Endothelial cell of umbilical vein (primary cell): Measurements from ENCODE around the gene KSR1. TPM values are rescaled to one million over a fixed set of nuclear protein-coding genes. Genes with fewer than 3 reads are reported as not detected.

Experiments used
- BruUV-seq: library from RNA; stranded (reverse); fragments of 400-500 nt; replicated peaks from 2 replicates; lab custom pipeline; 2021; lab: Mats Ljungman, UMichigan
- CTCF ChIA-PET: fragments of 300-600, 350-600 bp; sonication (Branson Sonifier 250); formaldehyde crosslinking; loops from one replicate; lab custom pipeline; 2021; ENCODE audit warnings: antibody characterized with exemption, inconsistent platforms; lab: Charles Lee
- POLR2A ChIA-PET: fragments of 300-600, 350-600 bp; sonication (Branson Sonifier 250); formaldehyde crosslinking; loops from one replicate; lab custom pipeline; 2021; ENCODE audit warnings: antibody characterized with exemption, inconsistent platforms; lab: Charles Lee
- DNase-seq: peaks from one replicate; pipeline ENCODE4 v3.0.0-alpha.2; 2011; ENCODE audit warnings: low read depth, low spot score
- FAIRE-seq: peaks from 2 replicates; lab custom pipeline; 2011; peaks lifted over from hg19 to GRCh38; lab: Jason Lieb, UNC
- H2AFZ ChIP-seq: 2 replicates; pipeline ENCODE4 v1.6.0; 2012; ENCODE audit warnings: low read depth, low read length, control low read depth, inconsistent platforms
- H3K27ac ChIP-seq: 2 replicates; pipeline ENCODE4 v1.5.1; 2011; ENCODE audit warnings: low read depth, mild to moderate bottlenecking, control low read depth, low read length, moderate library complexity; ENCODE audit not compliant: insufficient read depth
- H3K27me3 ChIP-seq, 2 experiments: 2 replicates each; pipeline versions ENCODE4 v1.6.0 to v1.6.1; 2011; ENCODE audit warnings: low read length in 2 of 2, mixed read lengths in 1 of 2; ENCODE audit not compliant: control insufficient read depth in 2 of 2, insufficient read depth in 2 of 2
- H3K36me3 ChIP-seq, 2 experiments: 2 replicates in 1 of 2; 3 replicates in 1 of 2; pipeline ENCODE4 v1.5.1; 2011; ENCODE audit warnings: low read length in 2 of 2, mild to moderate bottlenecking in 1 of 2, moderate library complexity in 1 of 2; ENCODE audit not compliant: control insufficient read depth in 2 of 2, insufficient read depth in 2 of 2; ENCODE audit errors: extremely low read depth in 1 of 2
- H3K4me1 ChIP-seq: 3 replicates; pipeline ENCODE4 v1.5.1; 2011; ENCODE audit warnings: mild to moderate bottlenecking, low read length; ENCODE audit not compliant: control insufficient read depth, insufficient read depth; ENCODE audit errors: extremely low read depth
- H3K4me2 ChIP-seq: 2 replicates; pipeline ENCODE4 v1.6.1; 2011; ENCODE audit warnings: low read length, control low read depth, mixed read lengths; ENCODE audit not compliant: insufficient read depth
- H3K4me3 ChIP-seq, 3 experiments: fragments of 200-600 bp in 1 of 3; sonication (generic), shearing (Covaris generic) in 1 of 3; replicated peaks in 1 of 3; 2 replicates each; pipeline ENCODE4 v1.5.1; 2011 to 2016; ENCODE audit warnings: control low read depth in 3 of 3, low read length in 3 of 3, mild to moderate bottlenecking in 2 of 3, inconsistent platforms in 1 of 3, low read depth in 1 of 3, moderate library complexity in 1 of 3; ENCODE audit not compliant: insufficient read depth in 1 of 3
- H3K79me2 ChIP-seq: 2 replicates; pipeline ENCODE4 v1.6.0; 2012; ENCODE audit warnings: low read length, inconsistent platforms; ENCODE audit not compliant: control insufficient read depth, insufficient read depth
- H3K9ac ChIP-seq: replicated peaks from 2 replicates; pipeline ENCODE3; 2011; ENCODE audit warnings: low read length, control low read depth; ENCODE audit not compliant: insufficient read depth; ENCODE audit errors: extremely low read depth
- H3K9me1 ChIP-seq: replicated peaks from 3 replicates; pipeline ENCODE4 v1.6.0; 2011; ENCODE audit warnings: mild to moderate bottlenecking, low read length; ENCODE audit not compliant: control insufficient read depth, insufficient read depth; ENCODE audit errors: extremely low read depth
- H3K9me3 ChIP-seq: replicated peaks from 2 replicates; pipeline ENCODE4 v1.5.1; 2012; ENCODE audit warnings: low read length, inconsistent platforms; ENCODE audit not compliant: control insufficient read depth, insufficient read depth
- H4K20me1 ChIP-seq: replicated peaks from 2 replicates; pipeline ENCODE3; 2011; ENCODE audit warnings: mild to moderate bottlenecking, low read length; ENCODE audit not compliant: control insufficient read depth, insufficient read depth; ENCODE audit errors: extremely low read depth
- EZH2 ChIP-seq: IDR thresholded peaks from 2 replicates; pipeline ENCODE4 v1.6.1; 2012; ENCODE audit warnings: borderline replicate concordance, low read depth, mild to moderate bottlenecking, moderate library complexity, low read length, inconsistent platforms; ENCODE audit not compliant: severe bottlenecking
- FOS ChIP-seq: IDR thresholded peaks from 2 replicates; pipeline ENCODE4 v1.6.1; 2011; ENCODE audit warnings: mild to moderate bottlenecking, low read length, moderate library complexity, borderline replicate concordance; ENCODE audit not compliant: insufficient read depth
- GATA2 ChIP-seq: IDR thresholded peaks from 2 replicates; pipeline ENCODE4 v1.7.0; 2011; ENCODE audit warnings: low read depth, mild to moderate bottlenecking, moderate library complexity, mixed read lengths, low read length; ENCODE audit not compliant: insufficient read length, insufficient read depth
- JUN ChIP-seq: IDR thresholded peaks from 2 replicates; pipeline ENCODE4 v1.6.1; 2011; ENCODE audit warnings: borderline replicate concordance, low read depth; ENCODE audit not compliant: insufficient read length, insufficient read depth
- MYC ChIP-seq: IDR thresholded peaks from one replicate; pipeline ENCODE4 v1.6.1; 2011; ENCODE audit warnings: mild to moderate bottlenecking, low read depth, low read length
- POLR2A ChIP-seq: IDR thresholded peaks from 2 replicates; pipeline ENCODE4 v1.6.1; 2012; ENCODE audit warnings: low read depth, mild to moderate bottlenecking, control low read depth, low read length
- POLR2AphosphoS5 ChIP-seq: IDR thresholded peaks from 2 replicates; pipeline ENCODE4 v1.6.1; 2012; ENCODE audit warnings: low read depth, mild to moderate bottlenecking, control low read depth, low read length, moderate library complexity; ENCODE audit not compliant: insufficient read depth
- dilution Hi-C: fragments of 300-500 bp; cut with MboI; formaldehyde crosslinking; loops from one replicate; pipeline ENCODE4 v1.15.0; 2019; ENCODE audit warnings: low sequenced_read_pairs; ENCODE audit not compliant: extremely low pct_ligation_motif_present
- intact Hi-C: fragments of 100-400 bp; cut with micrococcal nuclease; formaldehyde crosslinking; loops from one replicate; pipeline ENCODE4 v1.10.0; 2022
- polyA plus RNA-seq, 4 experiments: library from polyadenylated mRNA; depleted of rRNA in 3 of 4; stranded (reverse) in 3 of 4; unstranded in 1 of 4; fragments of >200 nt; gene quantifications; 2 replicates each; pipeline versions ENCODE4 v1.2.1 to v1.2.3, GENCODE V29; 2011 to 2012; ENCODE audit warnings: missing spikeins in 1 of 4
- total RNA-seq: library from RNA; stranded (reverse); gene quantifications from 2 replicates; pipeline ENCODE4 v1.2.3, GENCODE V29; 2021
- TF ChIP-seq, protein P1 (sequence below): IDR thresholded peaks from 2 replicates; pipeline ENCODE4 v1.6.1; 2011; ENCODE audit not compliant: insufficient read depth, insufficient read length
- TF ChIP-seq, protein P2 (sequence below), 2 donors: IDR thresholded peaks; 1 replicate in 1 of 2; 2 replicates in 1 of 2; pipeline ENCODE4 v1.5.1; 2011; ENCODE audit warnings: low read length in 2 of 2, mild to moderate bottlenecking in 2 of 2, moderate library complexity in 2 of 2, control low read depth in 1 of 2, inconsistent platforms in 1 of 2, low read depth in 1 of 2; ENCODE audit not compliant: insufficient read depth in 1 of 2; ENCODE audit errors: extremely low read depth in 1 of 2

KSR1 gene
- total and polyA plus RNA-seq, 2 donors (not counting 3 experiments of a cell fraction or from before 2014, with no cell fraction given): 35.4 to 80.2 TPM

DNA sequence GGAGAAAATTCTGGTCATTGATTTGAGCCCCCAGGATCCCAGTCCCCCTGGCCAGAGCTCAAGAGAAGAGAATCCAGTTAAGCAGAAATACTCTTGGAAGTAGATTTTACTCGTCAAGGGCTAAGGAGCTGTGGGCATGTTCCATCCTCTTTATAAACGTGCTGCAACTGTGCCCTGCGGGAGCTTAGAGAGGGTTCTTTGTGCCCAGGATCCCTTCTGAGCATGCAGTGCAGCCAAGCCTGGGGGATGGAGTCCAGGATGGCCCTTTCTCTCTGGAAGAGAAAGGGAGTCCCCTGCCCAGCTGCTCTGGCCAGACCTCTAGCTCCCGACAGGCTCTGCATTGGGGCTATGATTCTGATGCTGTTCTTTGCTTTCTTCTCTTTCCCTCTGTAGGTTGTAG lies 165.3 kb downstream of the KSR1 start:
- TF ChIP-seq, protein P1, sequence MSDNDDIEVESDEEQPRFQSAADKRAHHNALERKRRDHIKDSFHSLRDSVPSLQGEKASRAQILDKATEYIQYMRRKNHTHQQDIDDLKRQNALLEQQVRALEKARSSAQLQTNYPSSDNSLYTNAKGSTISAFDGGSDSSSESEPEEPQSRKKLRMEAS: no peak
- TF ChIP-seq GATA2: no peak
- no peak for TF ChIP-seq POLR2A
- no peak for TF ChIP-seq FOS
- TF ChIP-seq EZH2: no peak
- TF ChIP-seq, protein P2, sequence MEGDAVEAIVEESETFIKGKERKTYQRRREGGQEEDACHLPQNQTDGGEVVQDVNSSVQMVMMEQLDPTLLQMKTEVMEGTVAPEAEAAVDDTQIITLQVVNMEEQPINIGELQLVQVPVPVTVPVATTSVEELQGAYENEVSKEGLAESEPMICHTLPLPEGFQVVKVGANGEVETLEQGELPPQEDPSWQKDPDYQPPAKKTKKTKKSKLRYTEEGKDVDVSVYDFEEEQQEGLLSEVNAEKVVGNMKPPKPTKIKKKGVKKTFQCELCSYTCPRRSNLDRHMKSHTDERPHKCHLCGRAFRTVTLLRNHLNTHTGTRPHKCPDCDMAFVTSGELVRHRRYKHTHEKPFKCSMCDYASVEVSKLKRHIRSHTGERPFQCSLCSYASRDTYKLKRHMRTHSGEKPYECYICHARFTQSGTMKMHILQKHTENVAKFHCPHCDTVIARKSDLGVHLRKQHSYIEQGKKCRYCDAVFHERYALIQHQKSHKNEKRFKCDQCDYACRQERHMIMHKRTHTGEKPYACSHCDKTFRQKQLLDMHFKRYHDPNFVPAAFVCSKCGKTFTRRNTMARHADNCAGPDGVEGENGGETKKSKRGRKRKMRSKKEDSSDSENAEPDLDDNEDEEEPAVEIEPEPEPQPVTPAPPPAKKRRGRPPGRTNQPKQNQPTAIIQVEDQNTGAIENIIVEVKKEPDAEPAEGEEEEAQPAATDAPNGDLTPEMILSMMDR (IDR thresholded peaks at IDR 0.05; ENCODE audit: extremely low read depth in 1 of 2, insufficient read depth in 1 of 2, low read depth in 1 of 2, low read length in 2 of 2): no peak
- no peak for TF ChIP-seq MYC
- TF ChIP-seq JUN: no peak
- no peak for TF ChIP-seq POLR2AphosphoS5
- Histone ChIP-seq H3K9ac (no peak overlapping the region), H2AFZ (no peak overlapping the region), H3K9me3 (no peaks in the 10 kb centered on the region), H3K79me2 (no peaks in the 10 kb centered on the region), H3K27me3 (no peaks in the 10 kb centered on the region), H3K4me3 (no peak overlapping the region), H3K4me1 (peaks cover 13% of the 10 kb centered on the region), H3K4me2 (no peak overlapping the region), H3K27ac (no peak overlapping the region), H3K9me1 (no peaks in the 10 kb centered on the region), H3K36me3 (peaks cover 9 to 47% of the 10 kb centered on the region in 2 experiments), H4K20me1 (no peaks in the 10 kb centered on the region)
- intact Hi-C loops: no loop called here
- DNase-seq (no peak), FAIRE-seq (no peak)
- CTCF ChIA-PET: interaction anchor here (1.5 to 2.8 kb wide), 4 partner anchors 12 to 33 kb away, joined by 5 to 13 read pairs (median 8); no protein-coding TSS in a partner anchor
- dilution Hi-C loops: no loop called here
- POLR2A ChIA-PET: no interaction called here
- no TSS peak for BruUV-seq
